NCI-H460 (cell line): ENCODE results near the gene ZNF587. TPM values are rescaled to one million over a fixed set of nuclear protein-coding genes. Genes with fewer than 3 reads are reported as not detected.
A peak's percentile ranks its signal among the peaks of the same experiment; 100 is the strongest.
"Not testable (repeated sequence)": the region's sequence is repeated elsewhere in the genome, so short reads cannot be mapped to it uniquely, and the experiment has no call there.

ENCODE experiments used
- DNase-seq: peaks from one replicate; pipeline ENCODE4 v3.0.0-alpha.2; 2016; ENCODE audit warnings: low read depth; ENCODE audit errors: extremely low read depth
- polyA plus RNA-seq: library from polyadenylated mRNA; depleted of rRNA; stranded (reverse); fragments of >200 nt; gene quantifications from 2 replicates; pipeline ENCODE4 v1.2.3, GENCODE V29; 2014; cell fraction: nucleus; rRNA removed
- total RNA-seq: library from RNA; depleted of rRNA; stranded (reverse); fragments of >200 nt; shearing (Covaris generic); gene quantifications from 2 replicates; pipeline ENCODE4 v1.2.3, GENCODE V29; 2014; rRNA removed

Gene ZNF587
- 11.5 and 13.9 TPM in 2 replicates for total RNA-seq
- polyA plus RNA-seq = 16.2 and 26.9 TPM in 2 replicates

- peak; percentile 67 for DNase-seq
Observed at GRCh38 chr19:57849666-57850473, at the start of gene ZNF587. Gene ZNF587 (plus strand): TSS chr19:57849859. CDS start chr19:57850039, 180 bp downstream.

GRCh38 chr19:57800696-57801095 lies 49.0 kb upstream of the ZNF587 start:
- DNase-seq = no peak

GRCh38 chr19:57802269-57802668 lies 47.4 kb upstream of the ZNF587 start:
- no peak for DNase-seq

GRCh38 chr19:57803265-57803593 lies 46.4 kb upstream of the ZNF587 start:
- DNase-seq = no peak

GRCh38 chr19:57803594-57804325 lies 45.9 kb upstream of the ZNF587 start:
- DNase-seq = no peak

GRCh38 chr19:57807541-57807940 lies 42.1 kb upstream of the ZNF587 start:
- no peak for DNase-seq

GRCh38 chr19:57810410-57811295 lies 39.0 kb upstream of the ZNF587 start:
- not testable (repeated sequence) for DNase-seq

GRCh38 chr19:57812226-57812625 lies 37.4 kb upstream of the ZNF587 start:
- no peak for DNase-seq

GRCh38 chr19:57812975-57813820 lies 36.5 kb upstream of the ZNF587 start:
- not testable (repeated sequence) for DNase-seq

- DNase-seq = no peak
Observed at GRCh38 chr19:57813919-57814504, 35.6 kb upstream of the ZNF587 start.

GRCh38 chr19:57814505-57815246 lies 35.0 kb upstream of the ZNF587 start, which contains the start of gene ZNF552:
Gene ZNF552 (minus strand): TSS chr19:57814913. CDS start chr19:57814743, 170 bp downstream.
- DNase-seq = peak; percentile 86

GRCh38 chr19:57815247-57816075 lies 34.2 kb upstream of the ZNF587 start:
- no peak for DNase-seq

- DNase-seq = no peak
Observed at GRCh38 chr19:57816652-57817051, 33.0 kb upstream of the ZNF587 start.

GRCh38 chr19:57817976-57818375 lies 31.7 kb upstream of the ZNF587 start:
- no peak for DNase-seq

GRCh38 chr19:57818378-57818777 lies 31.3 kb upstream of the ZNF587 start:
- DNase-seq = no peak

GRCh38 chr19:57819475-57820148 lies 30.0 kb upstream of the ZNF587 start:
- peak; percentile 85 for DNase-seq

- no peak for DNase-seq
Observed at GRCh38 chr19:57820599-57820998, 29.1 kb upstream of the ZNF587 start.
